Mononuclear cell (primary cell): Measurements from ENCODE around the gene PCDH9. TPM values are rescaled to one million over a fixed set of nuclear protein-coding genes. Genes with fewer than 3 reads are reported as not detected.

ENCODE experiments used
- H3K27me3 ChIP-seq: 2 replicates; pipeline ENCODE4 v1.6.0; 2011; ENCODE audit warnings: low read length, control low read depth; ENCODE audit not compliant: insufficient read depth
- H3K4me1 ChIP-seq: 2 replicates; pipeline ENCODE4 v1.5.1; 2011; ENCODE audit warnings: mild to moderate bottlenecking, low read length, control low read depth; ENCODE audit not compliant: insufficient read depth
- H3K4me3 ChIP-seq: 2 replicates; pipeline ENCODE4 v1.5.1; 2011; ENCODE audit warnings: mild to moderate bottlenecking, low read length, moderate library complexity
- H3K9me3 ChIP-seq: 2 replicates; pipeline ENCODE4 v1.5.1; 2011; ENCODE audit warnings: low read depth, mild to moderate bottlenecking, control low read depth, low read length
- total RNA-seq: library from RNA; depleted of rRNA; stranded (reverse); fragments of >200 nt; gene quantifications from one replicate; pipeline ENCODE4 v1.2.3, GENCODE V29; 2012

PCDH9 gene
- total RNA-seq, 1 donor: 1.5 TPM

GRCh38 chr13:67208552-67208951 lies 21.6 kb downstream of the PCDH9 start:
- Histone ChIP-seq H3K4me3 (no peak overlapping the region), H3K4me1 (no peaks in the 10 kb centered on the region), H3K27me3 (no peaks in the 10 kb centered on the region), H3K9me3 (no peaks in the 10 kb centered on the region)

GRCh38 chr13:67204764-67205163 lies 25.4 kb downstream of the PCDH9 start:
- no peak overlapping the region for H3K4me3 ChIP-seq
- no peaks in the 10 kb centered on the region for H3K4me1 ChIP-seq
- no peaks in the 10 kb centered on the region for H3K27me3 ChIP-seq
- H3K9me3 ChIP-seq: no peaks in the 10 kb centered on the region

GRCh38 chr13:67200605-67201004 lies 29.5 kb downstream of the PCDH9 start:
- H3K9me3 ChIP-seq: no peaks in the 10 kb centered on the region
- H3K27me3 ChIP-seq: no peaks in the 10 kb centered on the region
- H3K4me3 ChIP-seq: no peak overlapping the region
- no peaks in the 10 kb centered on the region for H3K4me1 ChIP-seq

- H3K27me3 ChIP-seq: no peaks in the 10 kb centered on the region
- no peak overlapping the region for H3K4me3 ChIP-seq
- H3K9me3 ChIP-seq: no peaks in the 10 kb centered on the region
- H3K4me1 ChIP-seq: no peaks in the 10 kb centered on the region
Measured at GRCh38 chr13:67200183-67200582, 30.0 kb downstream of the PCDH9 start.

GRCh38 chr13:67197704-67198103 lies 32.4 kb downstream of the PCDH9 start:
- Histone ChIP-seq H3K9me3 (no peaks in the 10 kb centered on the region), H3K27me3 (no peaks in the 10 kb centered on the region), H3K4me3 (no peak overlapping the region), H3K4me1 (no peaks in the 10 kb centered on the region)

GRCh38 chr13:67193979-67194378 lies 36.2 kb downstream of the PCDH9 start:
- no peaks in the 10 kb centered on the region for H3K9me3 ChIP-seq
- H3K4me3 ChIP-seq: no peak overlapping the region
- no peaks in the 10 kb centered on the region for H3K4me1 ChIP-seq
- H3K27me3 ChIP-seq: no peaks in the 10 kb centered on the region

- Histone ChIP-seq H3K27me3 (no peaks in the 10 kb centered on the region), H3K4me3 (no peak overlapping the region), H3K4me1 (no peaks in the 10 kb centered on the region), H3K9me3 (no peaks in the 10 kb centered on the region)
Measured at GRCh38 chr13:67192751-67193150, 37.4 kb downstream of the PCDH9 start.

- Histone ChIP-seq H3K27me3 (no peaks in the 10 kb centered on the region), H3K4me1 (no peaks in the 10 kb centered on the region), H3K4me3 (no peak overlapping the region), H3K9me3 (no peaks in the 10 kb centered on the region)
Measured at GRCh38 chr13:67186995-67187569, 43.1 kb downstream of the PCDH9 start.

- H3K4me1 ChIP-seq: no peaks in the 10 kb centered on the region
- no peak overlapping the region for H3K4me3 ChIP-seq
- H3K9me3 ChIP-seq: no peaks in the 10 kb centered on the region
- no peaks in the 10 kb centered on the region for H3K27me3 ChIP-seq
Measured at GRCh38 chr13:67184247-67184646, 45.9 kb downstream of the PCDH9 start.

- Histone ChIP-seq H3K4me1 (no peaks in the 10 kb centered on the region), H3K27me3 (no peaks in the 10 kb centered on the region), H3K9me3 (no peaks in the 10 kb centered on the region), H3K4me3 (no peak overlapping the region)
Measured at GRCh38 chr13:67183151-67183550, 47.0 kb downstream of the PCDH9 start.

GRCh38 chr13:67175836-67176459 lies 54.2 kb downstream of the PCDH9 start:
- Histone ChIP-seq H3K4me3 (no peak overlapping the region), H3K9me3 (no peaks in the 10 kb centered on the region), H3K27me3 (no peaks in the 10 kb centered on the region), H3K4me1 (no peaks in the 10 kb centered on the region)

- no peaks in the 10 kb centered on the region for H3K27me3 ChIP-seq
- H3K4me3 ChIP-seq: no peak overlapping the region
- H3K4me1 ChIP-seq: no peaks in the 10 kb centered on the region
- H3K9me3 ChIP-seq: no peaks in the 10 kb centered on the region
Measured at GRCh38 chr13:67168384-67168783, 61.8 kb downstream of the PCDH9 start.

- Histone ChIP-seq H3K4me3 (no peak overlapping the region), H3K27me3 (no peaks in the 10 kb centered on the region), H3K4me1 (no peaks in the 10 kb centered on the region), H3K9me3 (no peaks in the 10 kb centered on the region)
Measured at GRCh38 chr13:67167420-67167819, 62.7 kb downstream of the PCDH9 start.

- H3K4me1 ChIP-seq: no peaks in the 10 kb centered on the region
- H3K9me3 ChIP-seq: no peaks in the 10 kb centered on the region
- no peaks in the 10 kb centered on the region for H3K27me3 ChIP-seq
- no peak overlapping the region for H3K4me3 ChIP-seq
Measured at GRCh38 chr13:67161176-67161575, 69.0 kb downstream of the PCDH9 start.

- H3K9me3 ChIP-seq: no peaks in the 10 kb centered on the region
- no peaks in the 10 kb centered on the region for H3K4me1 ChIP-seq
- H3K4me3 ChIP-seq: no peak overlapping the region
- no peaks in the 10 kb centered on the region for H3K27me3 ChIP-seq
Measured at GRCh38 chr13:67158903-67159302, 71.2 kb downstream of the PCDH9 start.

- Histone ChIP-seq H3K4me1 (no peaks in the 10 kb centered on the region), H3K4me3 (no peak overlapping the region), H3K9me3 (no peaks in the 10 kb centered on the region), H3K27me3 (no peaks in the 10 kb centered on the region)
Measured at GRCh38 chr13:67156723-67157060, 73.4 kb downstream of the PCDH9 start.
